ENCODE results near the gene SKA2.

The SKA2 gene

DNA sequence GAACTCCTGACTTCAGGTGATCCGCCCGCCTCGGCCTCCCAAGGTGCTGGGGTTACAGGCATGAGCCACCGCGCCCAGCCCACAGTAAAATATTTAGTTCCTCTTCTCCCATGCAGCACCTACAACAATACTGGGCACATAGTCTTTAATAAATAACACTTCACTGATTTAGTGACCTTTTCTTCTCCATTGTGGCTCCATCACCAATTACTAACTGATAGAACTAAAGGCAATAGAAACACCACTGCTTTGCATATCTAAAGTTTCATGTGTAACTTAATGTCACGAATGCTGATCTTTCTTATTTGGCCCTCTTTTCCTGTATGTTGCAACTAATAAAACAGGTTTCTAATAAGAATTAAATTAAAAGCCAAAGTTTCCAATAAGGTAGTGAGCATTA lies 87.2 kb downstream of the SKA2 start:
- H3K9ac ChIP-seq (ENCODE audit: low read depth, low read length, poor library complexity, severe bottlenecking) = no peak overlapping the region
- H4K20me1 ChIP-seq (ENCODE audit: insufficient read depth, low read length, poor library complexity, severe bottlenecking) = no peaks in the 10 kb centered on the region
- no peak overlapping the region for H3K4me2 ChIP-seq (ENCODE audit: low read depth, low read length, poor library complexity, severe bottlenecking)
- no peaks in the 10 kb centered on the region for H3K79me2 ChIP-seq (ENCODE audit: insufficient read depth, low read length)
- no peaks in the 10 kb centered on the region for H3K4me1 ChIP-seq (ENCODE audit: insufficient read depth, low read length, poor library complexity, severe bottlenecking)
- no peaks in the 10 kb centered on the region for H3K27me3 ChIP-seq (ENCODE audit: insufficient read depth, low read length, poor library complexity, severe bottlenecking)
- TF ChIP-seq EZH2phosphoT487 (IDR thresholded peaks at IDR 0.05; ENCODE audit: borderline replicate concordance) = no peak
- TF ChIP-seq, protein P1, sequence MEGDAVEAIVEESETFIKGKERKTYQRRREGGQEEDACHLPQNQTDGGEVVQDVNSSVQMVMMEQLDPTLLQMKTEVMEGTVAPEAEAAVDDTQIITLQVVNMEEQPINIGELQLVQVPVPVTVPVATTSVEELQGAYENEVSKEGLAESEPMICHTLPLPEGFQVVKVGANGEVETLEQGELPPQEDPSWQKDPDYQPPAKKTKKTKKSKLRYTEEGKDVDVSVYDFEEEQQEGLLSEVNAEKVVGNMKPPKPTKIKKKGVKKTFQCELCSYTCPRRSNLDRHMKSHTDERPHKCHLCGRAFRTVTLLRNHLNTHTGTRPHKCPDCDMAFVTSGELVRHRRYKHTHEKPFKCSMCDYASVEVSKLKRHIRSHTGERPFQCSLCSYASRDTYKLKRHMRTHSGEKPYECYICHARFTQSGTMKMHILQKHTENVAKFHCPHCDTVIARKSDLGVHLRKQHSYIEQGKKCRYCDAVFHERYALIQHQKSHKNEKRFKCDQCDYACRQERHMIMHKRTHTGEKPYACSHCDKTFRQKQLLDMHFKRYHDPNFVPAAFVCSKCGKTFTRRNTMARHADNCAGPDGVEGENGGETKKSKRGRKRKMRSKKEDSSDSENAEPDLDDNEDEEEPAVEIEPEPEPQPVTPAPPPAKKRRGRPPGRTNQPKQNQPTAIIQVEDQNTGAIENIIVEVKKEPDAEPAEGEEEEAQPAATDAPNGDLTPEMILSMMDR (conservative IDR thresholded peaks at IDR 0.05; ENCODE audit: low read length) = no peak
- no peak overlapping the region for H2AFZ ChIP-seq (ENCODE audit: low read length)
- peaks cover 62% of the 10 kb centered on the region; the same call in 1 of the 2 replicates for H3K36me3 ChIP-seq (ENCODE audit: insufficient read depth, low read length)
- H3K9me3 ChIP-seq (ENCODE audit: insufficient read depth, low read depth, low read length) = no peaks in the 10 kb centered on the region
- no peaks in the 10 kb centered on the region for H3K9me2 ChIP-seq (replicated peaks; ENCODE audit: low read depth, low read length)
- no peak overlapping the region for H3K4me3 ChIP-seq (ENCODE audit: low read length, poor library complexity, severe bottlenecking)
- no peaks in the 10 kb centered on the region; the same call in 1 of the 2 replicates for H3F3A ChIP-seq (ENCODE audit: low read depth)

DNA sequence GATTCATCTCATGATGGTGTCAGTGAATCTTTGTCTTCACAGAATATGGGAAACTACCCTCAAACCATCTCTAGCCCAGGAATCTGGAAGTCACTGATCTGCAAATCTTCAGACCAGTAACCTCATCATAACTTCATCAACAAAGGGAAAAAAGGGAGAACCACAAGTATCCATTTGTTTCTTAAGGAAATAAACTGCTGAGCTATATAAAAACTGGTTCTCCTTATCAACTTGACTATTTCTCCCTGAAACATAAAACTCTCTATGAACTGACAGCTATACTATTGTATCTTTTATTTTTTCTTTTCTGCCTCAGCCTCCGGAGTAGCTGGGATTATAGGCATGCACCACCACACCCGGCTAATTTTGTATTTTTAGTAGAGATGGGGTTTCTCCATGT lies 87.6 kb downstream of the SKA2 start:
- Histone ChIP-seq H3K79me2 (ENCODE audit: insufficient read depth, low read length) (no peaks in the 10 kb centered on the region), H4K20me1 (ENCODE audit: insufficient read depth, low read length, poor library complexity, severe bottlenecking) (no peaks in the 10 kb centered on the region), H3K4me2 (ENCODE audit: low read depth, low read length, poor library complexity, severe bottlenecking) (no peak overlapping the region), H3K4me1 (ENCODE audit: insufficient read depth, low read length, poor library complexity, severe bottlenecking) (no peaks in the 10 kb centered on the region), H3K9ac (ENCODE audit: low read depth, low read length, poor library complexity, severe bottlenecking) (no peak overlapping the region), H3K36me3 (ENCODE audit: insufficient read depth, low read length) (peaks cover 65% of the 10 kb centered on the region; the same call in 1 of the 2 replicates), H3F3A (ENCODE audit: low read depth) (no peaks in the 10 kb centered on the region; the same call in 1 of the 2 replicates), H3K9me3 (ENCODE audit: insufficient read depth, low read depth, low read length) (no peaks in the 10 kb centered on the region), H3K27me3 (ENCODE audit: insufficient read depth, low read length, poor library complexity, severe bottlenecking) (no peaks in the 10 kb centered on the region), H2AFZ (ENCODE audit: low read length) (no peak overlapping the region), H3K9me2 (replicated peaks; ENCODE audit: low read depth, low read length) (no peaks in the 10 kb centered on the region), H3K4me3 (ENCODE audit: low read length, poor library complexity, severe bottlenecking) (no peak overlapping the region)
- no peak for TF ChIP-seq EZH2phosphoT487 (IDR thresholded peaks at IDR 0.05; ENCODE audit: borderline replicate concordance)
- TF ChIP-seq, protein P1 (conservative IDR thresholded peaks at IDR 0.05; ENCODE audit: low read length) = no peak

DNA sequence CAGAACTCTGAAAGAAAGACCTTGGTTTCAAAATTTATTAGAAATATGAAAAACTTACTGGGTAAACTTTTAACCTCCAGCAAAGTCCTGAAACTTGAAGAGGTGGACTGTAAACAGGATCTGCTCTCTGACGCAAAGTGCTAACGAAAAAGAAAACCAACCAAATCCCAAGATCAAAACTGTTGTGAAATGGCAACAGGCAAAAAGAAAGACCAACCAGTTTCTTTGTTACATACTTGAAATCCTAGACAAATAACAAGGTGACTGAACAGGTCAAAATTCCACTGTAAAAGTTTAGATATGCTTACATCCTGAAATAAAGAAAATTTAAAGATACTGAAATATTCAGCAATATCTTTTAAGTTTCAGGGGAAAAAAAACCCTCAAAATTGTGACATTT lies 92.5 kb downstream of the SKA2 start:
- Histone ChIP-seq H3F3A (ENCODE audit: low read depth) (no peaks in the 10 kb centered on the region), H3K4me1 (ENCODE audit: insufficient read depth, low read length, poor library complexity, severe bottlenecking) (no peaks in the 10 kb centered on the region), H3K4me3 (ENCODE audit: low read length, poor library complexity, severe bottlenecking) (no peak overlapping the region), H3K36me3 (ENCODE audit: insufficient read depth, low read length) (peaks cover 58% of the 10 kb centered on the region; the same call in 1 of the 2 replicates), H3K9me2 (replicated peaks; ENCODE audit: low read depth, low read length) (no peaks in the 10 kb centered on the region), H3K4me2 (ENCODE audit: low read depth, low read length, poor library complexity, severe bottlenecking) (no peak overlapping the region), H3K9me3 (ENCODE audit: insufficient read depth, low read depth, low read length) (no peaks in the 10 kb centered on the region), H3K79me2 (ENCODE audit: insufficient read depth, low read length) (no peaks in the 10 kb centered on the region), H2AFZ (ENCODE audit: low read length) (no peak overlapping the region), H3K27me3 (ENCODE audit: insufficient read depth, low read length, poor library complexity, severe bottlenecking) (no peaks in the 10 kb centered on the region), H4K20me1 (ENCODE audit: insufficient read depth, low read length, poor library complexity, severe bottlenecking) (no peaks in the 10 kb centered on the region), H3K9ac (ENCODE audit: low read depth, low read length, poor library complexity, severe bottlenecking) (no peak overlapping the region)
- no peak for TF ChIP-seq EZH2phosphoT487 (IDR thresholded peaks at IDR 0.05; ENCODE audit: borderline replicate concordance)
- TF ChIP-seq, protein P1 (conservative IDR thresholded peaks at IDR 0.05; ENCODE audit: low read length) = no peak

Measured in Loucy (cell line).